Measurements from ENCODE around the gene OLFML2A. TPM values are rescaled to one million over a fixed set of nuclear protein-coding genes. Genes with fewer than 3 reads are reported as not detected.
A peak's percentile ranks its signal among the peaks of the same experiment; 100 is the strongest.

Gene OLFML2A
- total and polyA plus RNA-seq, 8 donors: 0.95 to 8.6 (median 6.1) TPM

GRCh38 chr9:124852829-124853531, 76.0 kb downstream of the OLFML2A start, which contains the start of gene WDR38:
Gene WDR38, plus strand, starts transcription at chr9:124853460. Its CDS starts 72 bp downstream, at chr9:124853532.
- no peak within 1 kb of the TSS for H3K27ac ChIP-seq

GRCh38 chr9:124853605-124854143, 76.7 kb downstream of the OLFML2A start:
- Histone ChIP-seq H3K9me3 (no peaks in the 10 kb centered on the region), H3K4me1 (peaks cover 0 to 6% (median under 1%) of the 10 kb centered on the region in 3 donors), H3K36me3 (peaks cover 5 to 19% (median 5%) of the 10 kb centered on the region in 3 donors), H3K27ac (no peak overlapping the region), H3K4me3 (peak overlapping the region in 2 of 4 donors; percentile 34 to 47), H3K27me3 (no peaks in the 10 kb centered on the region)
- FAIRE-seq: no peak
- peak in 2 of 4 donors; percentile 4 to 5 for ATAC-seq
- intact Hi-C loops (cut with DNase I): loop anchor here (2.0 to 10.0 kb wide), 4 partner anchors 61 to 81 kb away; no protein-coding TSS in a partner anchor
- peak in 1 of 6 donors; percentile 38 for DNase-seq
- TF ChIP-seq CTCF (IDR thresholded peaks at IDR 0.05): no peak
- 56 to 65% methylated on average over 11 of the region's 11 CpGs for WGBS, 2 donors

More at GRCh38 chr9:124852829-124853531, 76.0 kb downstream of the OLFML2A start, which contains the start of gene WDR38:
- H3K9me3 ChIP-seq: no peaks in the 10 kb centered on the region
- H3K27me3 ChIP-seq: no peaks in the 10 kb centered on the region
- ATAC-seq (peak; percentile 89 to 92 (median 91)), FAIRE-seq (no peak), DNase-seq (peak; percentile 60 to 94 (median 76))
- intact Hi-C loops (cut with DNase I): loop anchor here (2.0 to 10.0 kb wide), 4 partner anchors 61 to 80 kb away; no protein-coding TSS in a partner anchor
- peaks cover 0 to 6% (median 0%) of the 10 kb centered on the region in 3 donors for H3K4me1 ChIP-seq
- TF ChIP-seq CTCF (IDR thresholded peaks at IDR 0.05): peak; percentile 94 to 99 (median 98)
- H3K4me3 ChIP-seq: peak within 1 kb of the TSS in 3 of 4 donors; percentile 19 to 47 (median 34)
- 1 to 2% methylated on average over 35 to 51 of the region's 51 CpGs for WGBS, 2 donors
- peaks cover 0 to 12% (median 0%) of the 10 kb centered on the region in 3 donors for H3K36me3 ChIP-seq

GRCh38 chr9:124854161-124854560, 77.2 kb downstream of the OLFML2A start:
- Histone ChIP-seq H3K4me1 (peaks cover 0 to 6% (median 5%) of the 10 kb centered on the region in 3 donors), H3K9me3 (no peaks in the 10 kb centered on the region), H3K27ac (no peak overlapping the region), H3K36me3 (peaks cover 6 to 24% (median 9%) of the 10 kb centered on the region in 3 donors), H3K27me3 (no peaks in the 10 kb centered on the region), H3K4me3 (no peak overlapping the region)
- WGBS, 2 donors: 70 to 81% methylated on average over 8 of the region's 8 CpGs
- TF ChIP-seq CTCF (IDR thresholded peaks at IDR 0.05): no peak
- peak in 1 of 6 donors; percentile 66 for DNase-seq
- no peak for FAIRE-seq
- intact Hi-C loops (cut with DNase I): loop anchor here in 2 of 3 donors (5.0 to 10.0 kb wide), 2 partner anchors 62 to 69 kb away; no protein-coding TSS in a partner anchor
- no peak for ATAC-seq

- H3K4me3 ChIP-seq: no peak overlapping the region
- FAIRE-seq (no peak), DNase-seq (no peak), ATAC-seq (no peak)
- no peaks in the 10 kb centered on the region for H3K27me3 ChIP-seq
- H3K9me3 ChIP-seq: no peaks in the 10 kb centered on the region
- 65 to 66% methylated on average over 7 of the region's 7 CpGs for WGBS, 2 donors
- H3K4me1 ChIP-seq: peaks cover 0 to 11% (median 6%) of the 10 kb centered on the region in 3 donors
- intact Hi-C loops (cut with DNase I): loop anchor here in 2 of 3 donors (5.0 to 10.0 kb wide), 2 partner anchors 63 to 70 kb away; no protein-coding TSS in a partner anchor
- no peak for TF ChIP-seq CTCF (IDR thresholded peaks at IDR 0.05)
- H3K36me3 ChIP-seq: peaks cover 6 to 30% (median 15%) of the 10 kb centered on the region in 3 donors
- no peak overlapping the region for H3K27ac ChIP-seq
Observed at GRCh38 chr9:124854822-124855221, 77.9 kb downstream of the OLFML2A start.

Data from pancreas (tissue), 10 donors.